Prostate gland (tissue), 2 donors: ENCODE data around the gene LLPH. TPM values are rescaled to one million over a fixed set of nuclear protein-coding genes. Genes with fewer than 3 reads are reported as not detected.

Experiments
- DNase-seq: peaks from one replicate; pipeline ENCODE4 v3.0.0-alpha.2; 2019; ENCODE audit warnings: low spot score
- H3K27ac ChIP-seq, 2 donors: fragments of 200-600 bp; sonication (generic); 2 replicates each; pipeline ENCODE4 v1.5.1; 2017 to 2019
- H3K27me3 ChIP-seq: fragments of 200-600 bp; sonication (generic); replicated peaks from 2 replicates; pipeline ENCODE4 v1.5.1; 2019; ENCODE audit not compliant: insufficient read depth
- H3K36me3 ChIP-seq, 2 donors: fragments of 200-600 bp; sonication (generic); 1 replicate in 1 of 2; 2 replicates in 1 of 2; pipeline versions ENCODE4 v1.5.1 to v1.8.1; 2017 to 2019
- H3K4me1 ChIP-seq: fragments of 200-600 bp; sonication (generic); replicated peaks from 2 replicates; pipeline ENCODE4 v1.5.1; 2019
- H3K4me3 ChIP-seq, 2 donors: fragments of 200-600 bp; sonication (generic); 2 replicates each; pipeline ENCODE4 v1.5.1; 2017 to 2019
- H3K9me3 ChIP-seq: fragments of 200-600 bp; sonication (generic); 2 replicates; pipeline ENCODE4 v1.5.1; 2017
- POLR2A ChIP-seq: fragments of 450-650 bp; IDR thresholded peaks from one replicate; pipeline ENCODE4 v1.6.1; 2016; ENCODE audit warnings: antibody characterized with exemption, mild to moderate bottlenecking
- POLR2AphosphoS5 ChIP-seq: sonication (generic); formaldehyde crosslinking; IDR thresholded peaks from one replicate; pipeline ENCODE4 v1.6.1; 2017; ENCODE audit warnings: antibody characterized with exemption
- WGBS: methylation state at CpG from one replicate; pipeline ENCODE4 v1.1.5; 2018; 5-methylcytosine and 5-hydroxymethylcytosine counted together
- intact Hi-C: fragments of 100-400 bp; cut with DNase I; formaldehyde crosslinking; loops from one replicate; pipeline ENCODE4 v1.14.2; 2022
- total RNA-seq, 2 donors: library from RNA; depleted of rRNA; stranded (reverse); fragments of >200 nt; gene quantifications; one replicate each; pipeline ENCODE4 v1.1.0, GENCODE V29; 2016
- TF ChIP-seq, protein P1 (sequence below), 4 experiments: fragments of 200-600 bp in 2 of 4; fragments of 450-650 bp in 2 of 4; sonication (generic) in 2 of 4; IDR thresholded peaks; 1 replicate in 3 of 4; 2 replicates in 1 of 4; pipeline ENCODE4 v1.5.1; 2016 to 2019; ENCODE audit warnings: antibody characterized with exemption in 4 of 4, mild to moderate bottlenecking in 2 of 4, moderate library complexity in 2 of 4

Gene LLPH
- total RNA-seq, 2 donors from 2014 or later: 11.0 to 17.6 TPM

DNA sequence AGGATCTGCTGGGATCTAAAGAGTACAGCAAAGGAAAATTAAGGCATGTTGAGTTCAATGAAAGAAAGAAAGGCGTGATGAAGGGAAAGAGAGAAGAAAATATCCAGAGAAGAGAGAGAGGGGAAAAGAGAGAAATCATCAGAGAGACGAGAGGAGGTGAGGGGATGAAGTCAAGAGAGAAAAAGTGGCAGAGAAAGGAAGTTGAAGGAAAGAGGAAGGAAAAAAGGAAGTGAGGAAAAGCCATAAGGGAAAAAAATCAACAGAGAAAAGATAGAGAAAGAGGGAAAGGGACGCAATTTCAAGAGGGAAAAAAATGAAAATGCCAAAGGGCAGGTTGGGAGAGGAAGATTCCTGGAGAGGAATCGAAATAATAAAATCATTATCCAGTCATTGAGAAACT, 40.4 kb downstream of the LLPH start:
- no peak for DNase-seq
- TF ChIP-seq, protein P1, sequence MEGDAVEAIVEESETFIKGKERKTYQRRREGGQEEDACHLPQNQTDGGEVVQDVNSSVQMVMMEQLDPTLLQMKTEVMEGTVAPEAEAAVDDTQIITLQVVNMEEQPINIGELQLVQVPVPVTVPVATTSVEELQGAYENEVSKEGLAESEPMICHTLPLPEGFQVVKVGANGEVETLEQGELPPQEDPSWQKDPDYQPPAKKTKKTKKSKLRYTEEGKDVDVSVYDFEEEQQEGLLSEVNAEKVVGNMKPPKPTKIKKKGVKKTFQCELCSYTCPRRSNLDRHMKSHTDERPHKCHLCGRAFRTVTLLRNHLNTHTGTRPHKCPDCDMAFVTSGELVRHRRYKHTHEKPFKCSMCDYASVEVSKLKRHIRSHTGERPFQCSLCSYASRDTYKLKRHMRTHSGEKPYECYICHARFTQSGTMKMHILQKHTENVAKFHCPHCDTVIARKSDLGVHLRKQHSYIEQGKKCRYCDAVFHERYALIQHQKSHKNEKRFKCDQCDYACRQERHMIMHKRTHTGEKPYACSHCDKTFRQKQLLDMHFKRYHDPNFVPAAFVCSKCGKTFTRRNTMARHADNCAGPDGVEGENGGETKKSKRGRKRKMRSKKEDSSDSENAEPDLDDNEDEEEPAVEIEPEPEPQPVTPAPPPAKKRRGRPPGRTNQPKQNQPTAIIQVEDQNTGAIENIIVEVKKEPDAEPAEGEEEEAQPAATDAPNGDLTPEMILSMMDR (IDR thresholded peaks at IDR 0.05): no peak
- TF ChIP-seq POLR2A: no peak
- TF ChIP-seq POLR2AphosphoS5: no peak
- Histone ChIP-seq H3K9me3 (no peaks in the 10 kb centered on the region), H3K4me1 (no peaks in the 10 kb centered on the region), H3K4me3 (no peak overlapping the region), H3K27me3 (no peaks in the 10 kb centered on the region), H3K36me3 (no peaks in the 10 kb centered on the region), H3K27ac (no peak overlapping the region)
- intact Hi-C loops: no loop called here
- 84% methylated on average over 4 of the region's 4 CpGs for WGBS

DNA sequence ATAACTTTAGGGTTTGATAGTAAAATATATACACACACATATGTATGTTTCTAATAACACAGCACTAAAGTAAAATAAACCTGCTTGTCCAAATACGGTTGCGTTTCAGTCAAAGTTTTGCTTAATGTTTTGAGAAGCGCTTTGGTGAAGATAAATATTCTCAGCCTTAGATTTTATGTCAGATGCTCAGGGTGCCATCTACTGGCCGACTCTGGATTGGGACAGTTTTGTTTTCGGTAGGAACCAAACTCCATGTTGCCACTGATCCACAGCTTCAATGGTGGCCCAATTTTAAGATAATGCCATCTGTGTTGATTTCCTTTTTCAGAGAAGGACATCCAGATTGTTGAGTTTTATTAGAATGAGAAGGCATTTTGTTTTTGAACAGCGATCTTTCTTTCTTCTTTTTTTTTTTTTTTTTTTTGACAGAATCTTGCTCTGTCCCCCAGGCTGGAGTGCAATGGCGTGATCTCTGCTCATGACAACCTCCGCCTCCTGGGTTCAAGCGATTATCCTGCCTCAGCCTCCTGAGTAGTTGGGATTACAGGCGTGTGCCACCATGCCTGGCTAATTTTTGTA, 43.1 kb downstream of the LLPH start:
- 30% methylated on average over 10 of the region's 10 CpGs for WGBS
- no peaks in the 10 kb centered on the region for H3K4me1 ChIP-seq
- no peaks in the 10 kb centered on the region for H3K27me3 ChIP-seq
- H3K4me3 ChIP-seq: no peak overlapping the region
- TF ChIP-seq, protein P1 (IDR thresholded peaks at IDR 0.05): peak in 3 of 4 experiments; percentile 47 to 62 (median 60)
- TF ChIP-seq POLR2AphosphoS5 (no peak), POLR2A (no peak)
- H3K27ac ChIP-seq: no peak overlapping the region
- H3K36me3 ChIP-seq: no peaks in the 10 kb centered on the region
- peak; percentile 54 for DNase-seq
- intact Hi-C loops: loop anchor here (5.0 kb wide), 2 partner anchors 530 to 1190 kb away; no protein-coding TSS in a partner anchor
- H3K9me3 ChIP-seq: no peaks in the 10 kb centered on the region

DNA sequence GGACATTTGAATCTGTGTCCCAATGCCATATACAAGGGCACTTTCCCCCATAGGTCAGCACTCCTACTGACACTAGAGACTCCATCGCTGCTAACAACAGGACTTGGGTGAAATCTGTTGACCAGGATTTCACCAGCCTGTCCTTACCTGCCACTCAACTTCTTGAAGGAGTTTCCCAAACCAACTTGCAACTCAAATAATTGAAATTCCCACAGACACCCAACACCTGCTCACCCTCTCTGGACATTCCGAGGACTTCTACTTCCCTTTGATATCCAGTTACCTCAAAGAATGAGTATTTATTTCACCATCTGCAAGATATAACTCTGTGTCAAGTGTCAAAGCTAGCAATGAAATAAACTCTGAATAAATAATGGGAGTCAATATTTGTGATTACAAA, 44.6 kb downstream of the LLPH start:
- Histone ChIP-seq H3K27ac (no peak overlapping the region), H3K4me1 (no peaks in the 10 kb centered on the region), H3K27me3 (no peaks in the 10 kb centered on the region), H3K9me3 (no peaks in the 10 kb centered on the region), H3K4me3 (no peak overlapping the region), H3K36me3 (no peaks in the 10 kb centered on the region)
- WGBS: 81% methylated on average over 2 of the region's 2 CpGs
- no peak for DNase-seq
- TF ChIP-seq, protein P1 (IDR thresholded peaks at IDR 0.05): no peak
- no peak for TF ChIP-seq POLR2A
- no peak for TF ChIP-seq POLR2AphosphoS5
- intact Hi-C loops: loop anchor here (5.0 kb wide), 2 partner anchors 529 to 1189 kb away; no protein-coding TSS in a partner anchor

GRCh38 chr12:66085213-66085612, 45.3 kb downstream of the LLPH start:
- no peak for TF ChIP-seq POLR2A
- TF ChIP-seq POLR2AphosphoS5: no peak
- TF ChIP-seq, protein P1 (IDR thresholded peaks at IDR 0.05): no peak
- no peaks in the 10 kb centered on the region for H3K9me3 ChIP-seq
- H3K27ac ChIP-seq: no peak overlapping the region
- no peaks in the 10 kb centered on the region for H3K36me3 ChIP-seq
- H3K27me3 ChIP-seq: no peaks in the 10 kb centered on the region
- no peak overlapping the region for H3K4me3 ChIP-seq
- DNase-seq: no peak
- intact Hi-C loops: loop anchor here (5.0 kb wide), 2 partner anchors 528 to 1188 kb away; no protein-coding TSS in a partner anchor
- WGBS: 79% methylated on average over 1 of the region's 1 CpG
- no peaks in the 10 kb centered on the region for H3K4me1 ChIP-seq

GRCh38 chr12:66083766-66084165, 46.8 kb downstream of the LLPH start:
- no peak for TF ChIP-seq POLR2A
- TF ChIP-seq, protein P1 (IDR thresholded peaks at IDR 0.05): no peak
- TF ChIP-seq POLR2AphosphoS5: no peak
- intact Hi-C loops: no loop called here
- H3K36me3 ChIP-seq: no peaks in the 10 kb centered on the region
- H3K27ac ChIP-seq: no peak overlapping the region
- DNase-seq: no peak
- 88% methylated on average over 1 of the region's 1 CpG for WGBS
- H3K9me3 ChIP-seq: no peaks in the 10 kb centered on the region
- H3K27me3 ChIP-seq: no peaks in the 10 kb centered on the region
- no peak overlapping the region for H3K4me3 ChIP-seq
- H3K4me1 ChIP-seq: no peaks in the 10 kb centered on the region
